ENCODE measurements around the gene SVOP.

SVOP gene

DNA sequence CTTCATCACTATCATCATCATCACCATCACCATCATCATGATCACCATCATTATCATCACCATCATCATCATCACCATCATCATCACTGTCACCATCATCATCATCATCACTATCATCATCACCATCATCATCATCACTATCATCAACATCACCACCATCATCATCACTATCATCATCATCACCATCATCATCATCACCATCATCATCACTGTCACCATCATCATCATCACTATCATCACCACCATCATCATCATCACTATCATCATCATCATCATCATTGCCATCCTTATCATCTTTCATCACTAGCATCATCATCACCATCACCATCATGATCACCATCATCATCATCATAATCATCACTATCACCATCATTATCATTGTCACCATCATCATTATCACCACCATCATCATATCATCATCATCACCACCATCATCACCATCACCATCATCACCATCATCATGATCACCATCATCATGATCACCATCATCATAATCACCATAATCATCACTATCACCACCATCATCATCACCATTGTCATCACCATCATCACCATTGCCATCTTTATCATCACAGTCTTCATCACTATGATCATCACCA, 38.1 kb downstream of the SVOP start:
- Histone ChIP-seq H3K9me3 (ENCODE audit: insufficient read depth, low read depth, low read length) (peaks cover 4% of the 10 kb centered on the region), H3K9ac (ENCODE audit: low read length) (no peak overlapping the region), H2BK5ac (ENCODE audit: low read depth, low read length, poor library complexity) (no peak overlapping the region), H3K4me3 (ENCODE audit: low read depth, low read length) (no peak overlapping the region), H4K8ac (ENCODE audit: low read depth, low read length) (no peak overlapping the region), H4K91ac (ENCODE audit: low read depth, low read length) (no peak overlapping the region), H3K14ac (ENCODE audit: low read length) (no peak overlapping the region), H2AFZ (ENCODE audit: insufficient read depth, low read length, poor library complexity) (no peak overlapping the region), H2AK5ac (ENCODE audit: low read length) (no peak overlapping the region), H3K23ac (ENCODE audit: low read length) (no peak overlapping the region), H3K27me3 (ENCODE audit: insufficient read depth, low read length) (no peaks in the 10 kb centered on the region), H2BK120ac (ENCODE audit: insufficient read depth, low read length, poor library complexity) (no peak overlapping the region), H3K79me1 (ENCODE audit: low read length) (no peaks in the 10 kb centered on the region), H2BK12ac (ENCODE audit: low read length) (no peak overlapping the region), H3K4ac (ENCODE audit: low read depth, low read length) (no peak overlapping the region), H3K36me3 (ENCODE audit: control insufficient read depth in 1 of 2, insufficient read depth in 2 of 2, low read length in 2 of 2) (no peaks in the 10 kb centered on the region), H3K79me2 (ENCODE audit: control insufficient read depth, insufficient read depth, low read length, poor library complexity) (no peaks in the 10 kb centered on the region), H3K4me1 (ENCODE audit: control insufficient read depth in 1 of 2, insufficient read depth in 2 of 2, low read length in 2 of 2) (peaks cover 0 to 3% of the 10 kb centered on the region in 2 experiments), H3K18ac (ENCODE audit: low read length) (no peak overlapping the region), H3K4me2 (ENCODE audit: low read length) (no peak overlapping the region), H3K27ac (ENCODE audit: low read depth, low read length) (no peak overlapping the region), H4K12ac (ENCODE audit: low read depth, low read length) (no peak overlapping the region)
- DNase-seq, result no peak

DNA sequence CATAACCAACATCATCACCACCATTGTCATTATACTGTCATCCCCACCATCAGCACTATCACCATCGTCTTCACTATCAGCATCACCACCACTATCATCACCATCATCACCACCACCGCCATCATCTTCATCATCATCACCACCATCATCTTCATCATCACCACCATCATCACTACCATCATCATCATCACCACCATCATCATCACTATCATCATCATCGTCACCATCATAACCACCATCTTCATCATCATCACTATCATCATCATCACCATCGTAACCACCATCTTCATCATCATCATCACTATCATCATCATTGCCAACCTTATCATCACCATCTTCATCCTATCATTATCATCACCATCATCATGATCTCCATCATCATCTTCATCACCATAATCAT, 39.0 kb downstream of the SVOP start:
- Histone ChIP-seq H4K91ac (ENCODE audit: low read depth, low read length) (no peak overlapping the region), H3K27ac (ENCODE audit: low read depth, low read length) (no peak overlapping the region), H3K27me3 (ENCODE audit: insufficient read depth, low read length) (no peaks in the 10 kb centered on the region), H3K4me1 (ENCODE audit: control insufficient read depth in 1 of 2, insufficient read depth in 2 of 2, low read length in 2 of 2) (peaks cover 0 to 3% of the 10 kb centered on the region in 2 experiments), H2BK12ac (ENCODE audit: low read length) (no peak overlapping the region), H2AFZ (ENCODE audit: insufficient read depth, low read length, poor library complexity) (no peak overlapping the region), H2AK5ac (ENCODE audit: low read length) (no peak overlapping the region), H3K9ac (ENCODE audit: low read length) (no peak overlapping the region), H3K4me2 (ENCODE audit: low read length) (no peak overlapping the region), H3K79me2 (ENCODE audit: control insufficient read depth, insufficient read depth, low read length, poor library complexity) (no peaks in the 10 kb centered on the region), H2BK120ac (ENCODE audit: insufficient read depth, low read length, poor library complexity) (no peak overlapping the region), H3K36me3 (ENCODE audit: control insufficient read depth in 1 of 2, insufficient read depth in 2 of 2, low read length in 2 of 2) (no peaks in the 10 kb centered on the region), H3K9me3 (ENCODE audit: insufficient read depth, low read depth, low read length) (peaks cover 4% of the 10 kb centered on the region), H3K18ac (ENCODE audit: low read length) (no peak overlapping the region), H3K14ac (ENCODE audit: low read length) (no peak overlapping the region), H3K23ac (ENCODE audit: low read length) (no peak overlapping the region), H3K79me1 (ENCODE audit: low read length) (no peaks in the 10 kb centered on the region), H4K12ac (ENCODE audit: low read depth, low read length) (no peak overlapping the region), H3K4me3 (ENCODE audit: low read depth, low read length) (no peak overlapping the region), H3K4ac (ENCODE audit: low read depth, low read length) (no peak overlapping the region), H2BK5ac (ENCODE audit: low read depth, low read length, poor library complexity) (no peak overlapping the region), H4K8ac (ENCODE audit: low read depth, low read length) (no peak overlapping the region)
- DNase-seq, result no peak
- 100% methylated on average over 1 of the region's 4 CpGs for WGBS (ENCODE audit: extremely low coverage, insufficient coverage, insufficient read length)

DNA sequence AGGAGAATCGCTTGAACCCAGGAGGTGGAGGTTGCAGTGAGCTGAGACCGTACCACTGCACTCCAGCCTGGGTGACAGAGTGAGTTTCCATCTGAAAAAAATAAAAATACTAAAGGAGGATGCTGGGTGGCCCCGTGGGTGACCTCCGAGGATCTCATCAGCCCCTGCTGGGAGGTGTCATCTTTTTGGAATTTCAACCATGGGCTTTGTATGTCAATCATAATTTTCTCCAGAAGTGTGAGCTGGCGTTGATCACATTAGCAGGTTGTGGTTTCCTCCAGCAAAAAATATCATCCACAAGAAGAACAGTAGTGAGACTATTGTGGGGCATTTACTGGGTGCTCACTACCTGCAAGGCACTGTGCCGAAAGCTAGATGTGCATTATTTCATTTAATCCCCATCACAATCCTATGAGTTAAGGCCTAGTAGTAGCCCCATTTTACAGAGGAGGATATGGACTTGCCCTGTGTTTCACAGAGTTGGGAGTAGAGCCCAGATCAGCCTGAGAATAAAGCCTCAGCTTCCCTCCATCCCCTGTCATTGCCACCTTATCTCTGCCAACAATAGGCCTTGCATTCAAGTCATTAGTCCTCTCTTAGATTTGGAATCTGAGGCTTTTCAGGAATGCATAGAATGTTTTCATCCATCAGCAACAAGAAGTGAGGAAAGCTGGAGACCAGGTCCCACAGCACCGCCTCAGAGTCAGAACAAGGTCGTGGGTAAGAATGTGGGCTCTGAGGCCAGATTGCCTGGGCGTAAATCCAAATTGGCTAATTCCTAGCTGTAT, 39.8 kb downstream of the SVOP start:
- H3K79me2 ChIP-seq (ENCODE audit: control insufficient read depth, insufficient read depth, low read length, poor library complexity), result no peaks in the 10 kb centered on the region
- no peak overlapping the region for H3K4me2 ChIP-seq (ENCODE audit: low read length)
- no peaks in the 10 kb centered on the region for H3K36me3 ChIP-seq (ENCODE audit: control insufficient read depth in 1 of 2, insufficient read depth in 2 of 2, low read length in 2 of 2)
- peaks cover 4% of the 10 kb centered on the region for H3K9me3 ChIP-seq (ENCODE audit: insufficient read depth, low read depth, low read length)
- H3K27me3 ChIP-seq (ENCODE audit: insufficient read depth, low read length), result no peaks in the 10 kb centered on the region
- no CpG with 5 or more reads among the region's 9 CpGs for WGBS (ENCODE audit: extremely low coverage, insufficient coverage, insufficient read length)
- no peak overlapping the region for H3K14ac ChIP-seq (ENCODE audit: low read length)
- H2BK120ac ChIP-seq (ENCODE audit: insufficient read depth, low read length, poor library complexity), result no peak overlapping the region
- no peak overlapping the region for H4K91ac ChIP-seq (ENCODE audit: low read depth, low read length)
- H3K4me3 ChIP-seq (ENCODE audit: low read depth, low read length), result no peak overlapping the region
- H3K23ac ChIP-seq (ENCODE audit: low read length), result no peak overlapping the region
- peak in 1 of 2 donors; percentile 14 for DNase-seq
- no peaks in the 10 kb centered on the region for H3K79me1 ChIP-seq (ENCODE audit: low read length)
- no peak overlapping the region for H2AK5ac ChIP-seq (ENCODE audit: low read length)
- no peak overlapping the region for H4K8ac ChIP-seq (ENCODE audit: low read depth, low read length)
- no peak overlapping the region for H3K27ac ChIP-seq (ENCODE audit: low read depth, low read length)
- H3K4ac ChIP-seq (ENCODE audit: low read depth, low read length), result no peak overlapping the region
- H3K9ac ChIP-seq (ENCODE audit: low read length), result no peak overlapping the region
- no peak overlapping the region for H2BK12ac ChIP-seq (ENCODE audit: low read length)
- H4K12ac ChIP-seq (ENCODE audit: low read depth, low read length), result no peak overlapping the region
- peaks cover 0 to 3% of the 10 kb centered on the region in 2 experiments for H3K4me1 ChIP-seq (ENCODE audit: control insufficient read depth in 1 of 2, insufficient read depth in 2 of 2, low read length in 2 of 2)
- no peak overlapping the region for H2BK5ac ChIP-seq (ENCODE audit: low read depth, low read length, poor library complexity)
- no peak overlapping the region for H2AFZ ChIP-seq (ENCODE audit: insufficient read depth, low read length, poor library complexity)
- H3K18ac ChIP-seq (ENCODE audit: low read length), result no peak overlapping the region

DNA sequence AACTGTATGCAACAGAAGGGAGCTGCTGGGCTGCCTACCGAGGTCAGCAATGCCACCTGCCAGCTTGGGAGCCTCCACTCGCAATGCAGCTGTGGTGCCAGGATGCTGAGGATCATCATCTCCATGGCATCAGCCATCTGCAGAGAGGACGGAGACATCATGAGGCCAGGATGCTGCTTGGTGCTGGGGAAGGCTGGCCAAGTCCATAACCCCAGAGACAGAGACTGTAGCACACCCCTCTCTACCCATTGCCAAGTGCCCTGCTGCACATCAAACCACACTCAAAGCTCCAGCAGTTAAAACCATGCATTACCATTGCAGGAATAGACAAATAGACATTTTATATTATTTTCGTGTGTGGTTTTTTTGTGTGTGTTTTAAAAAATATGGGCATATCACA, 43.5 kb downstream of the SVOP start:
- H4K8ac ChIP-seq (ENCODE audit: low read depth, low read length), result no peak overlapping the region
- no peak overlapping the region for H2AK5ac ChIP-seq (ENCODE audit: low read length)
- H3K18ac ChIP-seq (ENCODE audit: low read length), result no peak overlapping the region
- no peak overlapping the region for H2AFZ ChIP-seq (ENCODE audit: insufficient read depth, low read length, poor library complexity)
- H3K79me1 ChIP-seq (ENCODE audit: low read length), result no peaks in the 10 kb centered on the region
- no peak overlapping the region for H2BK120ac ChIP-seq (ENCODE audit: insufficient read depth, low read length, poor library complexity)
- no peaks in the 10 kb centered on the region for H3K79me2 ChIP-seq (ENCODE audit: control insufficient read depth, insufficient read depth, low read length, poor library complexity)
- no CpG with 5 or more reads among the region's 4 CpGs for WGBS (ENCODE audit: extremely low coverage, insufficient coverage, insufficient read length)
- H3K14ac ChIP-seq (ENCODE audit: low read length), result no peak overlapping the region
- no peak overlapping the region for H3K4me2 ChIP-seq (ENCODE audit: low read length)
- H3K4me3 ChIP-seq (ENCODE audit: low read depth, low read length), result no peak overlapping the region
- DNase-seq, result no peak
- no peaks in the 10 kb centered on the region for H3K27me3 ChIP-seq (ENCODE audit: insufficient read depth, low read length)
- no peak overlapping the region for H2BK5ac ChIP-seq (ENCODE audit: low read depth, low read length, poor library complexity)
- H3K36me3 ChIP-seq (ENCODE audit: control insufficient read depth in 1 of 2, insufficient read depth in 2 of 2, low read length in 2 of 2), result no peaks in the 10 kb centered on the region
- H3K27ac ChIP-seq (ENCODE audit: low read depth, low read length), result no peak overlapping the region
- peak overlapping the region; percentile 100 for H3K23ac ChIP-seq (ENCODE audit: low read length)
- H3K4me1 ChIP-seq (ENCODE audit: control insufficient read depth in 1 of 2, insufficient read depth in 2 of 2, low read length in 2 of 2), result peaks cover 0 to 3% of the 10 kb centered on the region in 2 experiments
- H2BK12ac ChIP-seq (ENCODE audit: low read length), result no peak overlapping the region
- no peak overlapping the region for H4K12ac ChIP-seq (ENCODE audit: low read depth, low read length)
- no peak overlapping the region for H3K9ac ChIP-seq (ENCODE audit: low read length)
- H3K4ac ChIP-seq (ENCODE audit: low read depth, low read length), result no peak overlapping the region
- H3K9me3 ChIP-seq (ENCODE audit: insufficient read depth, low read depth, low read length), result no peaks in the 10 kb centered on the region
- no peak overlapping the region for H4K91ac ChIP-seq (ENCODE audit: low read depth, low read length)
